GM19099 (cell line): ENCODE data around the gene SOX6.

Experiments used
- POLR2A ChIP-seq: IDR thresholded peaks from 3 replicates; pipeline ENCODE4 v1.6.1; 2011; ENCODE audit warnings: low read depth; ENCODE audit not compliant: insufficient read length; ENCODE audit errors: extremely low read depth

Gene SOX6

DNA sequence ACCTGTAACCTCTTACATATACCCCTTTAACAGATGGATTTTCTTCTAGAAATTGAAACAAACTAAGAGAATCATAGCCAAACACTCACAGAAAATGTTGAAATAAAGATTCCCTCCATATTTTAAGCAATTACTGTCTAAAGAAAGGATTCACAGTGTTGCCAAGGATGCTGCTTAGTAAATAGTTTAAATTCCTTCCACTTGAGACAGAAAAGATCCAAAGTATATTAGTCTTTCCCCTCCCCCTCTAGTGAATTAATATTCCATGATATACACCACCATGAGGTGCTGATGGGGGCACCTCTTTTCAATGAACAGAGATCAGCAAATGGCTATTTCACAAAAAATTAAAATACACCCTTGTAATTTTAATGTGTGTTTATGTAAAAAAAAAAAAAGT, 186.8 kb downstream of the SOX6 start:
- no peak for TF ChIP-seq POLR2A

DNA sequence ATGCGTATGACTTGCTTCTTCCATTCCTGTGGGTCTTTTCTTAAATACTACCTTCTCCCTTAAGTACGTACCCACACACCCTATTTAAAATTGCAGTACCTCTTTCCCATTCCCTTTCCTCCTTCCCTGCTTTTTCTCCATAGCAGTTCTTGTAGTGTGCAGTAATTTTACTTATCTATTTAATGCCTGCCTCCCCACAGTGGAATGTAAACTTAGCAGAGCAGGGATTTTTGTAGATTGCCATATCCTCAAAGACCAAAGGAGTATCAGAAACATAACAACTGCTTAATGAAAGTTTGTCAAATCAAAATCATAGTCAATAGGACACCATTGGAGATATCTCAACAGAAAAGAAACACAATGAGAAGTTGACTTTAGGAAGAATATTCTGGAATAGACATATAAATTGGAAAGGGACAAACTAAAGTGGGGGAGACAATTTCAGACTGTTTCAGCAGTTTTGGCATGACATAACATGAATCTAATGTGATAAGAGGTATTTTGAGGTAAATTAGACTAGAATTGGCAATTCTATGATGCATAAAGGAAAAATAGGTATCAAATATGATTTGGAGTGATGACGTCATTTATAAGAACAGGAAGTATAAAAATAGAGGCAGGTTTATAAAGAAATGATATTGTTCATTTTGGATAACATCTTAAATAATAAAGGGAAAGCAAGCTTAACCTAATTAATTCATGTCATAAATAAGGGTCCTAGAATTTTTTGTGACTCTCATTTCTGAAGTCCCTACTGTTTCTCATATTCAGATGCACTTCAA, 188.4 kb downstream of the SOX6 start:
- no peak for TF ChIP-seq POLR2A

DNA sequence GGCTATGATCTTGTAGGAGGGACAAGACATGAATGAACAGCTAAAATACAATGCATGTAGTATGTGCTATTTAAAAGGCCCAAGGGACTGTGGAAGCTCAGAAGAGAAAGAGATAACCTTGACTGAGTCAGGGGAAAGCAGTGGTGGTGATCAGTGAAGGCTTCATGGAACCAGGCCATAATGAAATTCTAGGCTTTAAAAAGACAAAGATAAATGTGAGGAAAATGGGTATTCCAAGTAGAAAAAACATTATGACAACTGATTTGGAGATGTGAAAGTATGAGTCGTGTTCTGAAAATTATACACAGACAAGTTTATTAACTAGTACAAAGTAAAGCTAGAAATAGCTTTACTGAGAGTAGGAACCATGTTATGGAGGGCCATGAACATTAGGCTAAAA, 189.8 kb downstream of the SOX6 start:
- TF ChIP-seq POLR2A = no peak

DNA sequence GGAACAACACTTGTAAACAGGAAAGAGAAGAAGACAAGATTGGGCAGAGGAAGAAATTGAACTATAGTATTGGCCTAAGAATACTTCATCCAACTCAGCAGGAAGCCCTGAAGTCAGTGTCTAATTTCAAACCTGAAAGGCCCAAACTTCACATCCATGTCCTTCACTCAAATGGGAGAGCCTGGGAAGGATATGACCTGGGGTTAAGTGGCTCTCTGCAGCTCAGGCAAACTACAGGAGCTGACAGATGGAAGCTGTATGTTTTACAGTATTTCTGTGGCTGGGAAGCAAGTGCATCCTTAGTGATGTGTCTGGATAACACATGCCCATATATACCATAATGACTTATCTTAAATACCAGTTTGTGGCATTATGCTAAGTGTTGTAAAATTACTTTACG, 196.2 kb downstream of the SOX6 start:
- TF ChIP-seq POLR2A = no peak

DNA sequence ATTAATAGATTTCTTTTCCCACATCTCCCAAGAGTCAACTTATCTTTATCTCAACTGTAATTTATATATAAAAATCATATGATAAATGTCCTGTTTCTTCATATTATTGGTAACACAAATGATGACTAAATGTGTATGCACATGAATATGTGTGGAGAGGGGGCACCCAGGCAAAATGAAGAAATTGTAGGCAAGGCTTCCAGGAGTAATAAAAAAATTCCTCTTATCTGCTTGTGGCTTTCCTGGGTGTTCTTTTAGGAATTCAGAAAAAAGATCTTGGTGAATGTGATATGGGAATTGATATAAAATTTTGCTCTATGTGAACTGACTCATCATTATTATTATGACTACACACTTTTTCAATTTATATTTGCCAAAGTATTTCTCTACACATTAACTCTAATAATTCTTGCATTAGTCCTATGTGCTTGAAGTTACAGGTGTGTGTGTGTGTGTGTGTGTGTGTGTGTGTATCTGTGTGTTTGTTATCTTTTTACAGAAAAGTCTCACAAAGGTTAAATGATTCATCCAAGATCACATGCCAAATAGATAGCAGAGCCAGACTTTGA, 197.8 kb downstream of the SOX6 start:
- TF ChIP-seq POLR2A = no peak

DNA sequence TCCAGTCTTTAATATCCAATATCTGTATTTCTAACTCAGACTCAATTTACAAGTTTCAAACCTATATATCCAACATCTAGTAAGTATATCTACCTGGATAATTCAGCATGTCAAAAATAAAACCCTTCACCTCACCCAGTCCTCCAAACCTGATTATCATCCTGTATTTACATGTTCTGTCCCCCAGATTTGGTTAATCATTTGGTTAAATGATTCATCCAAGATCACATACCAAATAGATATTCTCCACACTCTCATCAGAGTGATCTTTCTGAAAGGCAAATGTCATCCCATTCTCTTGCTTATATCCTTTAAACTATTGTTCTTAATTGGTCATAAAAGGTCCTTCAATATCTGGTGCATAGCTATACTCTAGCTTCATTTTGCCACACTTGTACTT, 199.0 kb downstream of the SOX6 start:
- no peak for TF ChIP-seq POLR2A

DNA sequence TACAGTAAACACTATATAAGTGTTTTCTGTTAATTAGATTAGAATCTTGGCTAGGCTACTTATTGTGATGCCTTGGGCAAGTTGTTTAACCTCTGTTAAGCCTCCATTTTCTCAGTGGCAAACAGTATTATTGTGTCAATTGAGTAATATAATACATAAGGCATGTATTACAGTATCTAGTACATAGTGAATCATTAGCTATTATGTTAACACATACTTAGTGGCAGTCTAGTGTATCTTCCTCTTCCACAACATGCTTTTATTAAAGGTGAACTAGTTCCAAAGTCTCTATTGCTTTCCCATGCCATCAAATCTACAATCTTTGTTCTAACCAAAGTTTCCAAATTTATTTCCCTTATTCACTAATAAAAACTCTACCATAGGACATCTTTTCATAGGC, 200.9 kb downstream of the SOX6 start:
- TF ChIP-seq POLR2A = no peak

DNA sequence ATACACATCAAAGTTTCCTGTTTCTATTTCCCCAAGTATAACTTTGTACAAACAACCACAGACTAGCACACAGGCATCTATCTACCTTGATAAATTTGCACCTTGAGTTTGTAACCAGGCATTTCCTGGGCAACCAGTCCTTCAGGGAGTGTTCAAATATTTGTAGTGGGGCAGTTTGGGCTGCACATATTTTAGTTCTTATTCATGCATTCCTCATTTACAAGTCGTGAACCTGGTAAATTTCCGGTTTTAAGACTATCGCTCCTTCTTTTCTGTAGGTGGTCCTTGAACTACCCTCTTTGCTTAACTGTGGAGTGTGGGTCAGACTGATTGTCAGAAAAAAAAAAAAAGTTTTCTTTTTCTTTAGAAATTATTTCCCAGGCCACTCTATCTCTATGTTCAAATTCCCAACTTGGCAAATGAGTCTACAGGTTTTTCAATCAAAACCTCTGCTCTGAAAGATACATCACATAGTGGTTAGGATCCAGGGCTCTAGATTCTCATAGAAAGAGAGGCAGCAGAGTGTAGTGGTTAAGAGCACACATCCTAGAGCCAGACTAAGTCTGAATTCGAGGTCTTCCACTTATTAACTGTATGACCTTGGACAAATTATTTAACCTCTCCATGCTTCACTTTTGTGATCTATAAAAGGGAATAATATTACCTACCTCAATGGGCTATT, 201.5 kb downstream of the SOX6 start:
- TF ChIP-seq POLR2A = no peak

DNA sequence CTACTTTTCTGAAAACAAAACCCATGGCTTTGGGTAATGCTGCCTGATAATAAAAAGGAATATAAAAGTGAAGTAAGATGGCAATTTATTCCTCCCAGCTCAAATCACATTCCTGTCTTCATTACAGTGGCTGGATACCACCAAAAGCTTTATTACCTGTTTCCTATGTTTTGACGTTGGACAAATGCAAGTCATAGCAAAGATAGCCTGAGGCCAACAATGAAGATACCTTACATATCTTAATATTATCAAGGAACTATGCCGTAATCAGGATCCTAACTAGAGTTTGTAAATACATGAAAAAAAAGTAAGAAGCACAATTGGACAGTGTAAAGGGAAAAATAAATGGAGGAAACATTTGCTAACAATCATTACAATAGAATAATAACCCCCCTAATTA, 202.4 kb downstream of the SOX6 start:
- TF ChIP-seq POLR2A = no peak

DNA sequence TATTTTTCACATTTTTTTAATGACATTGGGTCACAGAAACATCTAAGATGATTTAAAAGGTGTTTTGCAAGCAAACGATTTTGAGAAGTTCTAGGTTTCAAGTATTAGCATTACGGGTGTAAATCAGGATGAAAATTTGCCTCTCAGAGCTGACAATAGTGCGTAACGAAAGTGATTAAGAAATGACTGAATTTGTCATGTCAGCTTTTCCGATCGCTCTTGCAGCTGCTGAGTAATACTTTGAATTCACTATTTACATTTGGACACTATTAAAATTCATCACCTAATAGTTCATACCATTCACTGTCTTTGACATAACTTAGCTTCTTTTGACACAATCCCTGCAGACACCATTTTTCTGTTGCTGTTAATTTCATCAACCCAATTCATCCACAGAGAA, 205.2 kb downstream of the SOX6 start:
- TF ChIP-seq POLR2A = no peak

DNA sequence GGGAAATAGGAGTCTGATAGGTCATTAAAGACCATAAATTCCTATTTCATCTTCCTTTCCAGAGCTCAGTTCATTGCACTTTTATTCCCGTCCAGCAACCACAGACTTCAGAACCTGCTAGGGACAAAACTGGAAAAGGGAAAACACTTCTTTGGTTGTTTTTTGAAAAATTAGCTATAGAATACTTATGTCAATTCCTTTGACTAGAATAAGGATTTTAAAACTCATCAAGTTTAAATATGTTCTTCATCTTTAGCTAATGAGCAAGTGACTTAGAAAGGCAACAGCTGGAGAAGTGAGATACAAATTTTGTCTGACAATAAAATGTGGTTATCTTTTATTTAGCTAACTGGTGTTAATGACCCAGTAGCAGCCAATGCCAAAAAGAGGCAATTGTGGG, 206.9 kb downstream of the SOX6 start:
- TF ChIP-seq POLR2A = no peak

DNA sequence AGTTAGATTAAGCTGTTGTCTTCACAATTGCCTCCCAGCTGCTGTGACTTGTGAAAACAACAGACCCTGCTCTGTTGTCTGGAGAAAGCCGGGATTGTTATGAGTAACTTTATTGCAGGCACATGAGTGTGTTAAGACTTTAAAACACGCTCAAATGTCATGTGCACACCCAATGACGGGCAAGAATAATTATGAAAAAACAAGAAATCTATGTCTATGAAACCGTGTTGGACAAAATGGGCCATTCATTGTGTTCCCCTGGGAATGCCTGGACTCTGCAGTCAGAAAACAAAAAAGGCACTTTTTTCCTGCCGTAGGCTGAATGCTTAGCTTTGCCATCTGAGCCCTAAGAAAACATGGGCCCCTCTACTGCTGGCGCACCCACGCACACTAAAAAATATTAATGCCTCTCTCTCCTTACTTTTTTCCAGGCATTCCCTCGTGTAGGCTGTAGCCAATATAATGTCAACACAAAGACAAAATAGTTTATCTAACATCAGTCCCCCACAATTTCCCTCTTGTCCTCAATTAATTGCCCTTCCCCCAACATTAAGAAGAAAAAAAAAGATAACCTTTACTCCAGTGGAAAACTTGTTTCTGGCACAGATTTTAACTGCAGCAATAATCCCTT, 207.9 kb downstream of the SOX6 start:
- no peak for TF ChIP-seq POLR2A

DNA sequence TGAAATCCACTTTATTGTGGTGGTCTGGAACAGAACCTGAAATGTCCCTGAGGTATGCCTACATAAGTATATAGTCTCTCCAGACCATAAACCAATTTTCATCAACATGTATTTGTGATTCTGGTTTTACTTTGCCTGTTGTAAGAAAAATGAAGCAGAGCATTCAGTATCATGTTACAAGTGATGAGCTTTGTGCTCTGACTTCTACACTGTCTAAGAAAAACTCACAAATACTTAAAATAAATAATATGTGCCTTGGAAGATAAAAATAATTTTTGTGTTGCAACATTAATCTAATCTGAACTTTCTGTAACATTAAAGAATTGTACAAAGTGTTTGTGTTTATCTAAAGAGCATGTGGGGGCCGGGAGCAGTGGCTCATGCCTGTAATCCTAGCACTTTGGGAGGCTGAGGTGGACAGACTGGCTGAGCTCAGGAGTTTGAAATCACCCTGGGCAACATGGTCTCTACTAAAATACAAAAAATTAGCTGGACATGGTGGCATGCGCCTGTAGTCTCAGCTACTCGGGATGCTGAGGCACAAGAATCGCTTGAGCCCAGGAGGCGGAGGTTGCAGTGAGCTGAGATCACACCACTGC, 219.5 kb downstream of the SOX6 start:
- TF ChIP-seq POLR2A = no peak

DNA sequence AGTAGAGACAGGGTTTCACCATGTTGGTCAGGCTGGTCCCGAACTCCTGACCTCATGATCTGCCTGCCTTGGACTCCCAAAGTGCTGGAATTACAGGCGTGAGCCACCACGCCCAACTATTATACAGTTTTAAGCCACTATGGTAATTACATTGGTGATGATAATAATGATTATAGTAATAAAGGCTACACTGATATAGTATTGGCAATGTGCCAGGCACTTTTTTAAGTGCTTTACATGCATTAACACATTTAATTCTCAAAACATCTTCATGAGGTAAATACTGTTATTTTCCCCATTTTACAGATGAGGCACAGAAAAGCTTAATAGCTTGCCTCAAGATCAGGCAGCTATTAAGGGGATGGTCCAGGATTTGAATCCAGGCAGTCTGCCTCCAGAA, 222.5 kb downstream of the SOX6 start:
- no peak for TF ChIP-seq POLR2A

DNA sequence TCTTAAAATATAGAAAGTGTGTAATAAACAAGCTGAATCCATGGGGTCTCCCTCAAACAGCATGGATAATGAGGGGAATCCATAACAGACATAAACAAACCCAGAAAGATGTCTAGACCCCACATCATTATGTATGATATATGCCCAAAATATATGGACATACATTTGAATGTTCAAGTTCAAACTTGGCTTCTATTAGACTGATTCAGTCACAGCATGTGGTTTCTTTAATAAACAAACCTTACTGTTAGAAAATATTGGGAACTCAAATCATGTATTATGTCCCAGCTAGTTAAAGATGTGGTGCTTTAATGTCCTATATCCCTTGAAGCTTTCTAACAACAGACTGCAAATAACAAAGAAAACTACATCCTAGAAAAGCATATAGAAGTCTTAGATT, 228.6 kb downstream of the SOX6 start:
- no peak for TF ChIP-seq POLR2A
